H9 (cell line): ENCODE results near the gene LCE5A. TPM values are rescaled to one million over a fixed set of nuclear protein-coding genes. Genes with fewer than 3 reads are reported as not detected.

Experiments
- DNase-seq: peaks from one replicate; pipeline ENCODE4 v3.0.0-alpha.2; 2017
- H2AFZ ChIP-seq: one replicate; pipeline ENCODE4 v1.6.1; 2013; ENCODE audit warnings: mild to moderate bottlenecking, low read length, control low read depth, moderate library complexity
- H2AK5ac ChIP-seq: 2 replicates; pipeline ENCODE4 v1.6.1; 2013; ENCODE audit warnings: low read length, control low read depth, mixed read lengths; ENCODE audit not compliant: insufficient read length
- H2BK120ac ChIP-seq: one replicate; pipeline ENCODE4 v1.6.1; 2013; ENCODE audit warnings: low read depth, mild to moderate bottlenecking, low read length, control low read depth, inconsistent platforms; ENCODE audit not compliant: poor library complexity, severe bottlenecking
- H2BK12ac ChIP-seq: 2 replicates; pipeline ENCODE4 v1.6.1; 2013; ENCODE audit warnings: low read length, control low read depth, mixed read lengths, low read depth; ENCODE audit not compliant: insufficient read length
- H2BK15ac ChIP-seq: 2 replicates; pipeline ENCODE4 v1.6.1; 2013; ENCODE audit warnings: low read depth, low read length, control low read depth
- H2BK20ac ChIP-seq: one replicate; pipeline ENCODE4 v1.6.1; 2013; ENCODE audit warnings: low read depth, mild to moderate bottlenecking, low read length, control low read depth, inconsistent platforms; ENCODE audit not compliant: poor library complexity, severe bottlenecking
- H2BK5ac ChIP-seq: 2 replicates; pipeline ENCODE4 v1.6.1; 2013; ENCODE audit warnings: low read length, control low read depth, mixed read lengths; ENCODE audit not compliant: insufficient read length
- H3K14ac ChIP-seq: 2 replicates; pipeline ENCODE4 v1.6.1; 2013; ENCODE audit warnings: low read length, control low read depth; ENCODE audit not compliant: insufficient read depth
- H3K18ac ChIP-seq: 2 replicates; pipeline ENCODE4 v1.6.1; 2013; ENCODE audit warnings: low read depth, mild to moderate bottlenecking, mixed read lengths, low read length, control low read depth; ENCODE audit not compliant: insufficient read length
- H3K23ac ChIP-seq: 2 replicates; pipeline ENCODE4 v1.6.1; 2013; ENCODE audit warnings: low read length, control low read depth, mixed read lengths, low read depth; ENCODE audit not compliant: insufficient read length
- H3K23me2 ChIP-seq: 2 replicates; pipeline ENCODE4 v1.6.1; 2013; ENCODE audit warnings: low read depth, mild to moderate bottlenecking, mixed read lengths, low read length, control low read depth; ENCODE audit not compliant: insufficient read length, poor library complexity, severe bottlenecking
- H3K27ac ChIP-seq: 2 replicates; pipeline ENCODE4 v1.5.1; 2013; ENCODE audit warnings: low read length, control low read depth, mixed read lengths, low read depth; ENCODE audit not compliant: insufficient read length
- H3K27me3 ChIP-seq: 2 replicates; pipeline ENCODE4 v1.6.1; 2013; ENCODE audit warnings: low read length, control low read depth, inconsistent platforms; ENCODE audit not compliant: insufficient read depth
- H3K4ac ChIP-seq: 2 replicates; pipeline ENCODE4 v1.6.1; 2013; ENCODE audit warnings: low read depth, mild to moderate bottlenecking, control low read depth, inconsistent platforms, low read length, moderate library complexity
- H3K4me1 ChIP-seq: 2 replicates; pipeline ENCODE4 v1.6.1; 2013; ENCODE audit warnings: low read length, control low read depth, inconsistent platforms; ENCODE audit not compliant: insufficient read depth
- H3K4me2 ChIP-seq: 2 replicates; pipeline ENCODE4 v1.6.1; 2013; ENCODE audit warnings: low read length, control low read depth, mixed read lengths; ENCODE audit not compliant: insufficient read length, insufficient read depth
- H3K56ac ChIP-seq: 2 replicates; pipeline ENCODE4 v1.6.1; 2013; ENCODE audit warnings: low read depth, mild to moderate bottlenecking, mixed read lengths, low read length, control low read depth; ENCODE audit not compliant: insufficient read length
- H3K79me1 ChIP-seq: 2 replicates; pipeline ENCODE4 v1.6.1; 2013; ENCODE audit warnings: low read depth, mild to moderate bottlenecking, moderate library complexity, low read length, control low read depth, inconsistent platforms; ENCODE audit not compliant: insufficient read depth, poor library complexity, severe bottlenecking
- H3K79me2 ChIP-seq: 2 replicates; pipeline ENCODE4 v1.6.1; 2013; ENCODE audit warnings: low read length, control low read depth, inconsistent platforms; ENCODE audit not compliant: insufficient read depth
- H3K9ac ChIP-seq: 2 replicates; pipeline ENCODE4 v1.6.1; 2013; ENCODE audit warnings: low read length, control low read depth, mixed read lengths; ENCODE audit not compliant: insufficient read length; ENCODE audit errors: extremely low read depth
- H3K9me3 ChIP-seq: one replicate; pipeline ENCODE4 v1.6.1; 2013; ENCODE audit warnings: low read depth, low read length, inconsistent platforms; ENCODE audit not compliant: control insufficient read depth
- H3T11ph ChIP-seq: one replicate; pipeline ENCODE4 v1.6.1; 2013; ENCODE audit warnings: mild to moderate bottlenecking, low read length, control low read depth, inconsistent platforms
- H4K20me1 ChIP-seq: one replicate; pipeline ENCODE4 v1.6.1; 2013; ENCODE audit not compliant: control insufficient read depth, insufficient read length, insufficient read depth
- H4K5ac ChIP-seq: 2 replicates; pipeline ENCODE4 v1.6.1; 2013; ENCODE audit warnings: low read depth, mild to moderate bottlenecking, mixed read lengths, low read length, control low read depth; ENCODE audit not compliant: insufficient read length
- H4K8ac ChIP-seq: replicated peaks from 2 replicates; pipeline ENCODE4 v1.6.1; 2013; ENCODE audit warnings: low read length, control low read depth, mixed read lengths, low read depth; ENCODE audit not compliant: insufficient read length
- H4K91ac ChIP-seq: 2 replicates; pipeline ENCODE4 v1.6.1; 2013; ENCODE audit warnings: low read depth, mild to moderate bottlenecking, moderate library complexity, mixed read lengths, low read length, control low read depth; ENCODE audit not compliant: insufficient read length
- H3K27ac Mint-ChIP-seq, 3 experiments: 2 replicates in 2 of 3; 3 replicates in 1 of 3; pipeline ENCODE4 v1.8.0; 2020 to 2021; ENCODE audit warnings: mixed read lengths in 3 of 3, mild to moderate bottlenecking in 1 of 3, moderate library complexity in 1 of 3
- H3K27me3 Mint-ChIP-seq: 2 replicates; pipeline ENCODE4 v1.8.0; 2021; ENCODE audit warnings: low read depth, mild to moderate bottlenecking, moderate library complexity, mixed read lengths
- H3K36me3 Mint-ChIP-seq, 3 experiments: 2 replicates in 2 of 3; 3 replicates in 1 of 3; pipeline ENCODE4 v1.8.0; 2020 to 2021; ENCODE audit warnings: low read depth in 3 of 3, mixed read lengths in 3 of 3; ENCODE audit not compliant: insufficient read depth in 1 of 3
- H3K4me1 Mint-ChIP-seq, 2 experiments: 2 replicates each; pipeline ENCODE4 v1.8.0; 2020; ENCODE audit warnings: mixed read lengths in 2 of 2
- H3K4me3 Mint-ChIP-seq, 2 experiments: 2 replicates in 1 of 2; 3 replicates in 1 of 2; pipeline ENCODE4 v1.8.0; 2020 to 2021; ENCODE audit warnings: mild to moderate bottlenecking in 2 of 2, mixed read lengths in 2 of 2, moderate library complexity in 1 of 2
- H3K9me3 Mint-ChIP-seq, 2 experiments: 2 replicates in 1 of 2; 3 replicates in 1 of 2; pipeline ENCODE4 v1.8.0; 2020; ENCODE audit warnings: mild to moderate bottlenecking in 2 of 2, mixed read lengths in 2 of 2, moderate library complexity in 1 of 2
- CTCF ChIP-seq: fragments of 200-600 bp; sonication (generic); conservative IDR thresholded peaks from 3 replicates; pipeline ENCODE4 v1.8.0; 2021; ENCODE audit warnings: antibody characterized with exemption, mild to moderate bottlenecking
- whole genome bisulfite sequencing: extraction: QIAGEN DNeasy Blood & Tissue Kit; methylation state at CpG from one replicate; pipeline ENCODE4 v1.1.7; 2013; ENCODE audit warnings: missing lambda C conversion rate, low lambda C conversion rate, mixed read lengths; ENCODE audit not compliant: insufficient read length; ENCODE audit errors: extremely low coverage; 5-methylcytosine and 5-hydroxymethylcytosine counted together
- total RNA-seq: library from RNA; stranded (reverse); gene quantifications from 2 replicates; pipeline ENCODE4 v1.2.1, GENCODE V29; 2021

LCE5A gene
- total RNA-seq, 1 experiment from 2014 or later: not detected

GRCh38 chr1:152502496-152503180 is 8.0 kb upstream of the LCE5A start:
- no peaks in the 10 kb centered on the region for H3K27me3 ChIP-seq
- no peaks in the 10 kb centered on the region for H3K23me2 ChIP-seq
- no peak overlapping the region for H4K8ac ChIP-seq
- H2BK120ac ChIP-seq: no peak overlapping the region
- H3K4me3 Mint-ChIP-seq: no peak overlapping the region
- H3K9me3 Mint-ChIP-seq: peaks cover 96 to 97% of the 10 kb centered on the region in 2 experiments
- H3K4me2 ChIP-seq: no peak overlapping the region
- peaks cover 98% of the 10 kb centered on the region for H3K9me3 ChIP-seq
- H3K14ac ChIP-seq: no peak overlapping the region
- H3K18ac ChIP-seq: no peak overlapping the region
- no peaks in the 10 kb centered on the region for H3K4me1 ChIP-seq
- H3K79me1 ChIP-seq: no peaks in the 10 kb centered on the region
- H3K4me1 Mint-ChIP-seq: no peaks in the 10 kb centered on the region
- no peak for TF ChIP-seq CTCF
- no peak overlapping the region for H2BK20ac ChIP-seq
- no peak overlapping the region for H4K91ac ChIP-seq
- no peak overlapping the region for H4K5ac ChIP-seq
- H3K36me3 Mint-ChIP-seq: peaks cover 0 to 22% (median 18%) of the 10 kb centered on the region in 3 experiments; a peak in 6 of 7 replicates
- peaks cover 1% of the 10 kb centered on the region for H3K27me3 Mint-ChIP-seq
- no peak overlapping the region for H3K27ac Mint-ChIP-seq
- H3K9ac ChIP-seq: no peak overlapping the region
- H3K79me2 ChIP-seq: no peaks in the 10 kb centered on the region
- no peak overlapping the region for H2BK5ac ChIP-seq
- H3T11ph ChIP-seq: no peak overlapping the region
- H2BK15ac ChIP-seq: no peak overlapping the region
- H2AK5ac ChIP-seq: no peak overlapping the region
- no peak overlapping the region for H3K56ac ChIP-seq
- H2BK12ac ChIP-seq: no peak overlapping the region
- DNase-seq: no peak
- H3K4ac ChIP-seq: no peak overlapping the region
- H3K27ac ChIP-seq: no peak overlapping the region
- H2AFZ ChIP-seq: no peak overlapping the region
- no peaks in the 10 kb centered on the region for H4K20me1 ChIP-seq
- H3K23ac ChIP-seq: no peak overlapping the region
- WGBS: no CpG with 5 or more reads among the region's 7 CpGs
